ENCODE data around the gene ADGRB3. TPM values are rescaled to one million over a fixed set of nuclear protein-coding genes. Genes with fewer than 3 reads are reported as not detected.

The ADGRB3 gene
- total and polyA plus RNA-seq, 4 donors: 0.21 to 2.3 (median 0.48) TPM

- WGBS: 84% methylated on average over 6 of the region's 6 CpGs
- Histone ChIP-seq H3K27ac (ENCODE audit: low read depth in 1 of 2, low read length in 2 of 2) (no peak overlapping the region), H3K9ac (ENCODE audit: low read depth in 1 of 2, low read length in 2 of 2) (no peak overlapping the region), H3K36me3 (ENCODE audit: control insufficient read depth in 4 of 4, insufficient read depth in 3 of 4, low read depth in 1 of 4, low read length in 3 of 4) (no peaks in the 10 kb centered on the region), H3K4me3 (ENCODE audit: low read depth in 1 of 3, low read length in 3 of 3) (no peak overlapping the region), H3K27me3 (ENCODE audit: control insufficient read depth in 4 of 4, insufficient read depth in 4 of 4, low read length in 3 of 4) (peaks cover 0 to 2% (median 0%) of the 10 kb centered on the region in 4 donors), H3K4me1 (ENCODE audit: control insufficient read depth in 4 of 4, insufficient read depth in 4 of 4, low read length in 3 of 4) (no peaks in the 10 kb centered on the region), H3K9me3 (ENCODE audit: control insufficient read depth in 4 of 4, low read length in 3 of 4) (no peaks in the 10 kb centered on the region)
- DNase-seq (ENCODE audit: low spot score): no peak
- no peak for TF ChIP-seq CTCF (IDR thresholded peaks at IDR 0.05; ENCODE audit: low read depth, low read length, missing input control)
- no peak for TF ChIP-seq GABPA (IDR thresholded peaks at IDR 0.05 in 1 of 2, conservative IDR thresholded peaks at IDR 0.05 in 1 of 2)
- TF ChIP-seq ZBTB33 (IDR thresholded peaks at IDR 0.05): no peak
- TF ChIP-seq RAD21 (IDR thresholded peaks at IDR 0.05): no peak
- TF ChIP-seq EGR1 (IDR thresholded peaks at IDR 0.05; ENCODE audit: low read depth in 2 of 2): no peak
- TF ChIP-seq RXRA (IDR thresholded peaks at IDR 0.05): no peak
- no peak for TF ChIP-seq FOXA1 (IDR thresholded peaks at IDR 0.05)
- TF ChIP-seq TAF1 (conservative IDR thresholded peaks at IDR 0.05): no peak
- no peak for TF ChIP-seq YY1 (IDR thresholded peaks at IDR 0.05)
- no peak for TF ChIP-seq HNF4G (IDR thresholded peaks at IDR 0.05)
- no peak for TF ChIP-seq SP1 (IDR thresholded peaks at IDR 0.05)
- no peak for TF ChIP-seq HNF4A (conservative IDR thresholded peaks at IDR 0.05)
- no peak for TF ChIP-seq REST (IDR thresholded peaks at IDR 0.05)
- TF ChIP-seq FOXA2 (IDR thresholded peaks at IDR 0.05): no peak
- TF ChIP-seq, protein P1, sequence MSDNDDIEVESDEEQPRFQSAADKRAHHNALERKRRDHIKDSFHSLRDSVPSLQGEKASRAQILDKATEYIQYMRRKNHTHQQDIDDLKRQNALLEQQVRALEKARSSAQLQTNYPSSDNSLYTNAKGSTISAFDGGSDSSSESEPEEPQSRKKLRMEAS (IDR thresholded peaks at IDR 0.05): no peak
- no peak for TF ChIP-seq JUND (IDR thresholded peaks at IDR 0.05)
- TF ChIP-seq, protein P2, sequence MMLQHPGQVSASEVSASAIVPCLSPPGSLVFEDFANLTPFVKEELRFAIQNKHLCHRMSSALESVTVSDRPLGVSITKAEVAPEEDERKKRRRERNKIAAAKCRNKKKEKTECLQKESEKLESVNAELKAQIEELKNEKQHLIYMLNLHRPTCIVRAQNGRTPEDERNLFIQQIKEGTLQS (IDR thresholded peaks at IDR 0.05): no peak
- no peak for TF ChIP-seq NR2F2 (IDR thresholded peaks at IDR 0.05)
These were observed 9.1 kb upstream of the ADGRB3 start for GRCh38 chr6:68625998-68626397.
